Activated T-cell treated with anti-CD3 and anti-CD28 coated beads, Interleukin-2, amount 50 U/mL, for 1 hour (primary cell): ENCODE results near the gene GGTA1.
"Not testable (repeated sequence)": the region's sequence is repeated elsewhere in the genome, so short reads cannot be mapped to it uniquely, and the experiment has no call there.

Experiments used
- DNase-seq: peaks from one replicate; pipeline ENCODE4 v3.0.0-alpha.2; 2020

GGTA1 gene

DNA sequence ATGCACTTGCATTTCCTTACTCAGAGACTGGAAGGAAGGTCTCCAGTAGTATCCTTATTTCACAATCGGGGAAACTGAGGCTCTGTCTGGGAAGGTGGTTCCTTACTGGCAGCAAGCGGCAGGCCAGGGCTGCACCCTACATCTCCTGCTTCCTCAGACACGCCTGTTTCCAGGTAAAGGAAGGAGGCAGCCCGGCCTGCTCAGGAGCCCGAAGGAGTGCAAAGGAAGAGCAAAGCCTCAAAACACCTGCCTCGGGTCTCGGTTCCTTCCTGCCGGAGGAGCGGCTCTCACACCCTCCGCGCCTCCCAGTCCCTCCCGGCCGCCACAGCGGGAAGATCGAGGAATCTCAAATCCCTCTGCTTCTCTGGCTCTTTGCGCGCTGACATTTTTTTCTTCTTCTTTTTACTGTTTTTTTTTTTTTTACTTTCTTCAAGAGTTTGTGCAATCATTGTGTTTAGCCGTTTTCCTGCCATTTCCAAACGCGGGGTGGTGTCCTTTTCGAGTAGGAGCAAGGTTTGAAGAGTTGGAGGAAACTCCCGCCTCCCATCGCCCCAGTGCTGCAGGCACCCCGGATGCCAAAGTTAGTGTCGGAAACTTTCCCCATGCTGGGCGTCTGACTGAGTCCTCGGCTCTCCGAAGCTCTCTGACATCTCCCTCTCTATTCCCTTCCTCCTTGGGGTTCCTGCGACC, 1.0 kb downstream of the GGTA1 start:
- no peak for DNase-seq

DNA sequence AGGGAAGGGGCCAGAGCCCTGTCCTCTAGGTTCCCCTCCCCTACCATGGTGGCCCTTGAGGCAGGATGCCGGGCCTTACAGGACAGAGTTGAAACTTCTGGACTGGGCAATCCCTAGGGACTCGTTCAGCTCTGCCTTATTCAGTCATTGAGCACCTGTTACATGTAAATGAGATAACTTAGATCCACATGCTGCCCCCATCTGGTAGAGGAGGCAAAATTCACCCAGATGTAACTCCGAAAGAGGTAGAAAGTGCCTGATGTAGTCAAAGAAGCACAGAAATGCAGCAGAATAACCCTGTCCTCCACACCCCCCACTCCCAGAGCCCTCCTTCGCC, 1.5 kb downstream of the GGTA1 start:
- DNase-seq = no peak

DNA sequence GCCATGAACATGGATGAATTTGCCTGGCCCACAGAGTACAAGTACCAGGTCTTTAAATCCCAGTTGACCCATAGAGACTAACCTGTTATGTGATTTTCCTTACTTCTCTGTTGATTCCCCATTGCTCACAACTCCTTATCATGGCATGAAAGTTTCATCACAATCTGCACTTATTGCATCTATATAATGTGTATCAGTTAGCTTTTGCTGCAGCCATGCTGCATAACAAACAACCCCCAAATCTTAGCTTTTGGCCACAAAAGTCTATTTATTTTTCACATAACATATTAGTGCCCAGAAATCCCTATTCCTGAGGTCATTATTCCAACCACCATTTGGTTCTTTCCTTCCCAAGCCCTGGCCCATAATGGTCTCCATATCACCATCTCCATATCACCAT, 3.7 kb downstream of the GGTA1 start:
- no peak for DNase-seq

GRCh38 chr9:121494192-121494591, 5.5 kb downstream of the GGTA1 start:
- DNase-seq = no peak

DNA sequence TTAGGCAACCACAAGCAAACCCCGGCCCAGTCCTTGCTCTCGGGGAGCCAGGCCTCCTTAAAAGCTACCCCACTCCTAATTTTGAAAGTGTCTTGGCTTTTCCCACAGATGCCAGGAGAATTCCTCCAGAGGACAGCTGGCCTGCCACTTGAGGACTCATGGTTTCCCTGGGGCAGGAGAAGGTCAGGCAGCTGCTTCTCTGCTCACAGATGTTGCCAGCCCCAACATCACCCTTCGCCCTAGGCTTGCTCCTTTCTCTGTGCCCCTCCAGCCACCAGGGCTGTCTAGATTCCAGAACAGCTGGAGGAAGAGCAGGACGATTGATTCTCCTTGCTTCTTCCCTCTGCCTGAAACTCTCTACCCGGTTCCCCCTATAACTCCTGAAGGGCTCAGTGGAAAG, 8.5 kb downstream of the GGTA1 start:
- no peak for DNase-seq

DNA sequence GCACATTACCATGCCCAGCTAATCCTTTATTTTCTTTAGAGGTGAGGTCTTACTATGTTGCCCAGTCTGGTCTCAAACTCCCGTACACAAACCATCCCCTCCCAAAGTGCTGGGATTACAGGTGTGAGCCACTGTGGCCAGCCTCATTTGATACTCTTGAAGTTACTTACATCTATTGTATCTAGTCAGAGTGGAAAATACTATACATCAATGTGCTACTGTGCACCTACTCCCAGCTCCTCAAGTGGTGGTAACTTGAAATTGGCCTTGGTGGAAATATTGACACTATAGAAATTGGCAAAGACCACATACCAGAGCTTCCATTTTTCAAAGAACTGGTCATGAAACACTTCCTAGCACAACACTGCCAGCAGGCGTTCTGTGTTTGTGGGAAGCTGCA, 10.3 kb downstream of the GGTA1 start:
- DNase-seq = no peak

- no peak for DNase-seq
Measured at GRCh38 chr9:121486043-121486442, 13.6 kb downstream of the GGTA1 start.

DNA sequence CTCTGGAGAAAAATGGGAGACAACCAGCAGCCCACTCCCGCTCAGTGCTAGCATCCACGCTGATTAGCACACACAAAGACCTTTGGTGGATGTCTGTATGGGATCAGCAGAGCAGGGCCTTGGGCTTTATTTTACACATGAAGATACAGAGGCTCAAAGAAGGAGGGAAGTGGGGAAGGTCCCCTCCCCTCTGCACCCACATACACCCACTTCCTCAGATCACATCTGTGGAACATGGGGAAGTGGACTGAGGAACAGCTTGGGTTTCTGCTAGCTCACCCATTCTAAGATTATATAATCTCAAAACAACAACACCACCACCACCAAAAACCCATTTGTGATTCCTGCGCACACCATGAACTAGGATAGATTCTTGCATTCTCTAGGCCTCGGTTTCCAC, 14.0 kb downstream of the GGTA1 start:
- no peak for DNase-seq

- no peak for DNase-seq
Measured at GRCh38 chr9:121484651-121485446, 14.8 kb downstream of the GGTA1 start.

DNA sequence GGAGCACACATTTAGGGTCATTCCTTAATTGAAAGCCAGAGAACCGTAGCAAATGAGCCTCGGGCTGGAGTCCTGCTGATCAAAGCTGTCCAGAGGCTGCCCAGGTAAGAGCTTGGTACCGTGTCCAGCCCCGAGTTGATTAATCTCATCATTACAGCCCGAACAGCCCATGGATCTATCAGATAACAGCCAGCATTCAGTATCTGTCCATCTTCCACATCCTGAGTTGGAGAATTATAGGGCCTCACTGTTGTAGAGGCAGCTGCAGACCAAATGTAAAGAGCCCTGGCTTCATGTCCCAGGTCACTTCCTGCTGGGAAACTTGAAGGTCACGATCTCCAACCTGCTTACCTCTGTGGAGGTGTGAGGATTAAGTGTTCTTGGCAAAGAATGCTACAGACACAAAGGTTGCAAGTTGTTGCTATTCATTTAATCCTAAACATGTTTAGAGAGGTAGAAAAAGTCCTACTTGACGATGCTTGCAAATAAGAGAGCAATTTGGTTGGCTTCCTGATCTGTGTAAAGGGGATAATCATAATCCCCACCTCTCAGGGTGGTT, 16.1 kb downstream of the GGTA1 start:
- DNase-seq = no peak

GRCh38 chr9:121483049-121483448, 16.6 kb downstream of the GGTA1 start:
- no peak for DNase-seq

DNA sequence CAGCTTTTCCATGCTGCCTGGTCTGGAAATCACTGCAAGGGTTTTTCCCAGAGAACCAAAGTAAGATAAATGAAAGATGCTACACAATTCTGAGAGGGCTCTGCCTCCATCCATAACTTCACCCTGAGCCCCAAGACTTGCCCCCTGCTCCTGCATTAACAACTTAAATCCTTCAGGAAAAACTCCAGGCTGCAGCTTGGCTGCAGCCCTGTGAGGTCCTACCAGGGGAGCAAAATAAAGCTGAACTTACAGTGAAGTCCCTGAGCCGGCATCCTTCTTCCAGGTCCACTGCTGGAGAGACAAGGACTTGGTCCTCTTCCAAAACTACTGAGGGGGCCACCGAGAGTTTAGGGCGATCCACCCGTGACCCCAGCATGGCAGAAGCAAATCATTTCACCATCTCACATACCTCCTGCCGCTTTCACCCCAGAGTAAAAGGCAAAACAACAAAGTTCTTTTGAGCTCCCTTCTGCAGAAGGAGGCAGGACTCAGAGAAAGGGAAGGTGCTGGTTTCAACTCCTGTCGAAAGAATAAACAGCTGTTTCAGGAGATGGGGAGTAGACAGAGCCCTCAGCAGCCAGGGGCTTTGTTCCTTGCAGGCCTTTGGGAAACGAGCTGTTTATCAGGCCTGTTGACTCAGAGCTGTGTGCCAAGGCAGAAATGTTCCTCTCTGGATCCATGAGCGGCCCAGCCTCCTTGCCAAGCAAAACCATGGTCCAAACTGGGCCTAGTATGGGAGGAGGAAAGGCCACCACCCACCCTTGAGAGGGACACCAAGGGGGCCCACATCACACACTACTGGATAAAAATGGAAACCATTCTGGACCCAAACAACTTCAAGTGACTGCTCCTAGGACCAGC, 20.6 kb downstream of the GGTA1 start:
- DNase-seq = no peak

GRCh38 chr9:121476156-121476555, 23.5 kb downstream of the GGTA1 start:
- no peak for DNase-seq

- DNase-seq = no peak
Measured at GRCh38 chr9:121474231-121474947, 25.3 kb downstream of the GGTA1 start.

GRCh38 chr9:121473229-121473628, 26.4 kb downstream of the GGTA1 start:
- DNase-seq = no peak

GRCh38 chr9:121472446-121472845, 27.2 kb downstream of the GGTA1 start:
- no peak for DNase-seq

DNA sequence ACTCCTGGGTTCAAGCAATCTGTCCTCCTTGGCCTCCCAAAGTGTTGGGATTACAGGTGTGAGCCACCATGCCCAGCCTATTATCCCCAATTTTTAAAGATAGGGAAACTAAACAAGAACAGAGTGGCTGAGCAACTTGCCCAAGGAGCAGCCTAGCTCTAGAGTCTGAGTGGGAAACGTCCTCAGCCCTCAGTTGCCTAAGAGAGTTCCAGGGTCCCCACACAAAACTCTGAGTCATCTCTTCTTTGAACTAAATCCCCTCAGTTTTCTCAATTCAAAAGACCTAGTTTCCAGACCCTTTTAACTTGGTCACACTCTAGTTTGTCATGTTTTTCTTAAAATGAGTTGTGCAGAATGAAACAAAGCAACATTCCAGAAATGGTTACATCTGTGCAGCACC, 33.5 kb downstream of the GGTA1 start:
- DNase-seq = no peak

DNA sequence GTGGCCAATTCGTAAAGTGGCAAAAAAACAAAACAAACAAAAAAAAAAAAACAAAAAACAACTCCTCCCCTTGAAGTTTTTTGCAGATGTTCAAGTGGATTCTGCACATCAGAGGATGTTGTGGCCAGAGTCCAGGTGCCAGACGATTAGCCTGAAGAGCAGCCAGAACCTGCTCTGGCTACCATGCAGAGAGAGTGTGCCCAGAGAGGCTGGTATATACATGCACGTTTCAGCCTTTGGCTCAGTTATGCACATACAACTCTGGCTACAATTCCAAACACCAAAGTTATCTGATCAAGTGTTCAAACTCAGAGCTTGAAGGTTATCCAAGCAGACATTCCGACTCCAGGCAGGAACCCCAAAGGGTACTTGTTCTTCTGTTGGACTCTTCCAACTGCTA, 34.7 kb downstream of the GGTA1 start:
- no peak for DNase-seq

- no peak for DNase-seq
Measured at GRCh38 chr9:121463026-121463807, 36.4 kb downstream of the GGTA1 start.

DNA sequence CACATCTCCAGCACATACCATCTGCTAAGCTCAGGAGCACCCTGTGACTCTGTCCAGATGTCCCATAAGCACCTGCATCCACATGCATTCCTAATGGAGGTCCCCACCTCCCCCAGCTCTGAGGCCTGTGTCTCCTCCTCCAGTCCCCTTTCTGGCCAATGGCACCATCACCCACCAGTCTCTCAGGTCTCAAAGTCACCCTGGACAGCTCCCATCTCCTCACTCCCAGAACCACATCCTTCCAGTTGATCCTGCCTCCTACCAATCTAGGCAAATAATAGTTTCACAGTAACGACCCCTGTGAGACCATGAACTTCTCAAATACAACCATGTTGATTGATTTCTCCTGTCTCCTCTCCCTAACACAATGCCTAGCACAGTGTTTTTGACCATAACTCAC, 40.1 kb downstream of the GGTA1 start:
- no peak for DNase-seq

DNA sequence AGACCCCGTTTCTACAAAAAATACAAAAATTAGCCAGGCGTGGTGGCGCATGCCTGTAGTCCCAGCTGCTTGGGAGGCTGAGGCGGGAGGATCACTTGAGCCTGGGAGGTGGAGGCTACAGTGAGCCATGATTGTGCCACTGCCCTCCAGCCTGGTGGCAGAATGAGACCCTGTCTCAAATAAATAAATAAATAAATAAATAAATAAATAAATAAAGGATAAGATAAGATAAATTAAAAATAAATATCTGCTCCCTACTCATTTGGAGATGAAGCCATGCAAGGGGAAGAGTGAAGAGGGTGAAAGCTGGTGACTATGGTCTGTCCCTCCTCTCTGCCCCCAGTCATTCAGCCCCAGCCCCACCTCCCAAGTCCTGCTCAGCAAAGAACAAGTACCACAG, 41.2 kb downstream of the GGTA1 start:
- DNase-seq = not testable (repeated sequence)
